AG04449 (cell line): ENCODE measurements around the gene LAMTOR1.

Source experiments
- CTCF ChIA-PET: fragments of 350-600 bp; formaldehyde crosslinking; extraction: SDS; loops from one replicate; lab custom pipeline; 2021; ENCODE audit warnings: antibody characterized with exemption; lab: Yijun Ruan, JAX
- POLR2A ChIA-PET: fragments of 400-600, 350-600 bp; formaldehyde crosslinking; extraction: SDS; loops from one replicate; lab custom pipeline; 2020; ENCODE audit warnings: antibody characterized with exemption, inconsistent platforms; lab: Yijun Ruan, JAX
- DNase-seq: peaks from one replicate; pipeline ENCODE4 v3.0.0-alpha.2; 2010; ENCODE audit warnings: low read depth, low spot score
- H3K4me3 ChIP-seq: 2 replicates; pipeline ENCODE4 v1.5.1; 2011; ENCODE audit warnings: low read depth, mild to moderate bottlenecking, control low read depth, low read length
- TF ChIP-seq, protein P1 (sequence below): IDR thresholded peaks from one replicate; pipeline ENCODE4 v1.5.1; 2011; ENCODE audit warnings: mild to moderate bottlenecking, moderate library complexity, low read length, control low read depth, inconsistent platforms; ENCODE audit not compliant: insufficient read depth; ENCODE audit errors: missing control alignments

Gene LAMTOR1

GRCh38 chr11:72048766-72049460 is 54.2 kb downstream of the LAMTOR1 start:
- H3K4me3 ChIP-seq, result no peak overlapping the region
- POLR2A ChIA-PET, result interaction anchor here (0.9 kb wide), 1 partner anchor 8 kb away, joined by 3 read pairs; no protein-coding TSS in a partner anchor
- TF ChIP-seq, protein P1, sequence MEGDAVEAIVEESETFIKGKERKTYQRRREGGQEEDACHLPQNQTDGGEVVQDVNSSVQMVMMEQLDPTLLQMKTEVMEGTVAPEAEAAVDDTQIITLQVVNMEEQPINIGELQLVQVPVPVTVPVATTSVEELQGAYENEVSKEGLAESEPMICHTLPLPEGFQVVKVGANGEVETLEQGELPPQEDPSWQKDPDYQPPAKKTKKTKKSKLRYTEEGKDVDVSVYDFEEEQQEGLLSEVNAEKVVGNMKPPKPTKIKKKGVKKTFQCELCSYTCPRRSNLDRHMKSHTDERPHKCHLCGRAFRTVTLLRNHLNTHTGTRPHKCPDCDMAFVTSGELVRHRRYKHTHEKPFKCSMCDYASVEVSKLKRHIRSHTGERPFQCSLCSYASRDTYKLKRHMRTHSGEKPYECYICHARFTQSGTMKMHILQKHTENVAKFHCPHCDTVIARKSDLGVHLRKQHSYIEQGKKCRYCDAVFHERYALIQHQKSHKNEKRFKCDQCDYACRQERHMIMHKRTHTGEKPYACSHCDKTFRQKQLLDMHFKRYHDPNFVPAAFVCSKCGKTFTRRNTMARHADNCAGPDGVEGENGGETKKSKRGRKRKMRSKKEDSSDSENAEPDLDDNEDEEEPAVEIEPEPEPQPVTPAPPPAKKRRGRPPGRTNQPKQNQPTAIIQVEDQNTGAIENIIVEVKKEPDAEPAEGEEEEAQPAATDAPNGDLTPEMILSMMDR, result no peak
- DNase-seq, result no peak
- CTCF ChIA-PET, result interaction anchor here (0.7 to 7.5 kb wide), 5 partner anchors 8 to 53 kb away, joined by 3 to 35 read pairs (median 4); no protein-coding TSS in a partner anchor
